ENCODE measurements around the gene COL7A1.
"Not testable (repeated sequence)": the region's sequence is repeated elsewhere in the genome, so short reads cannot be mapped to it uniquely, and the experiment has no call there.

COL7A1 gene

DNA sequence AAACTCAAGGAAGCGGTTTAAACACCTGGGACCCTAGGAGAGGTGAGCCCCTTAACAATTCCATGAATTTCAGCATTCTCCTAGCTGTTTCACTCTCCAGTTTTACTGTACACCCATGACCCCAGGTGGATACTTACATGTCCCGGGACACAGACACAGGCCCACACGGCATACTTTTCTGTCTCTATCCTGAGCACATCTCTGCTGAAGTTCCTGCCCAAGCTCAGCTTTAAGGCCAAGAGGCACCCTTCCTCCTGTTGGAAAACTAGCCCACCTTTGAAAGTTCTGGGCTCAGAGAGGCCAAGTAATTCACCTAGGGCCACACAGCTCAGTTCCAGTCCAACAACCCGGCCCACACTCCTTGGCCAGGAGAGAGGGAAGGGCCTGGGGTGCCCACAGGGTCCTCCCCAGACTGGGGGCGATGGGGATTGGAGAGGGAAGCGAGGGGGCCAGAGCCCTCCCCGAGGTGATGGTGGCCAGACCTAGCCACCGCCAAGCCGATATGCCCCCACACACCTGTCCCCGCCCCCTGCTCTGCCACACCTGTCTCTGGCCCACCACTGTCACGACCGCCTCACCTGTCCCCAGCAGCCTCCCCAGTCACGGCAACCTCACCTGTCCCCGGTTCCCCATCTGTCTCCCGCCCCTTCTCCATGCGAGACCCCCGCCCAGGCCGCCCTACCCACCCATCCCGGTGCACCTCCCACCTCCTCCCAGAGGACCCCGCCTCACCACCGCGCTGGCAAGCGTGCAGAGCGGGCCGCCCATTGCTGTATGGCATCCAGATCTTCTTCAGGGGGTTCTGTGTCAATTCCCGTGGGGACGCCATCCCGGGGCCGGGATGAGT is 39.0 kb downstream of the COL7A1 start:
- peaks cover 7% of the 10 kb centered on the region for H3K4me1 ChIP-seq (ENCODE audit: control insufficient read depth, insufficient read depth, low read length)

DNA sequence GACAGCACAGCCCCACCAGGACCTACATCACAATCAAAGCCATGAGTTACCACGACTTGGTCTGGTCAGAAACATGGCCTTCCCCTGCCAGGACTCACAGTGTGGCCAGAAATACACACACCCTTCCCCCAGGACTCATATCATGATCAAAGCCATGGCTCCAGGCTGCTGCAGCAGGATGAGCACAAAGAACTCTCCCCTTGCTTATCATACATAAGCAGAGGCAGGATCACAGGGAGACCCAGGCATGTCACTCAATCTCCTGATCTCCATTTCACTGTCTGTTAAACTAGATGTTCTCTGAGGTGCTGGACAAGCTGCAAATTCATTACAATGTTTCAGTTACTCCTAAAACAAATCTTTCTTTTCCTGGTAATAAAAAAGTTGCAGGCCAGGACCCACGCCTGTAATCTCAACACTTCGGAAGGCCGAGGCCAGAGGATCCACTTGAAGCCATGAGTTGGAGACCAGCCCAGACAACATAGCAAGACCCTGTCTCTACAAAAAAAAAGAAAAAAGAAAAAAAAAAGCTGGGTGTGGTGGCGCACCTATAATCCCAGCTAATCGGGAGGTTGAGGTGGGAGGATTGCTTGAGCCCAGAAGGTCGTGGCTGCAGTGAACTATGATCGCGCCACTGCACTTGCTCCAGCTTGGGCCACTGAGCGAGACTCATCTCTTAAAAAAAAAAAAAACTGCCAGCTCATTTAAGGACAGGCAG is 39.7 kb downstream of the COL7A1 start:
- Histone ChIP-seq H3K9me3 (ENCODE audit: control insufficient read depth, insufficient read depth, low read length) (no peaks in the 10 kb centered on the region), H3K4me3 (ENCODE audit: low read depth, low read length) (peak overlapping the region; percentile 90), H3K27me3 (ENCODE audit: control insufficient read depth, insufficient read depth, low read length) (no peaks in the 10 kb centered on the region), H3K9ac (ENCODE audit: low read depth, low read length) (peak overlapping the region; percentile 37), H3K36me3 (ENCODE audit: control insufficient read depth, insufficient read depth, low read length) (peaks cover 6% of the 10 kb centered on the region), H3K4me1 (ENCODE audit: control insufficient read depth, insufficient read depth, low read length) (peaks cover 5% of the 10 kb centered on the region)

More for the DNA sequence above, 39.0 kb downstream of the COL7A1 start:
- no peaks in the 10 kb centered on the region for H3K27me3 ChIP-seq (ENCODE audit: control insufficient read depth, insufficient read depth, low read length)
- H3K36me3 ChIP-seq (ENCODE audit: control insufficient read depth, insufficient read depth, low read length), result peaks cover 6% of the 10 kb centered on the region
- H3K9ac ChIP-seq (ENCODE audit: low read depth, low read length), result peak overlapping the region; percentile 37
- H3K4me3 ChIP-seq (ENCODE audit: low read depth, low read length), result peak overlapping the region; percentile 90
- no peaks in the 10 kb centered on the region for H3K9me3 ChIP-seq (ENCODE audit: control insufficient read depth, insufficient read depth, low read length)

DNA sequence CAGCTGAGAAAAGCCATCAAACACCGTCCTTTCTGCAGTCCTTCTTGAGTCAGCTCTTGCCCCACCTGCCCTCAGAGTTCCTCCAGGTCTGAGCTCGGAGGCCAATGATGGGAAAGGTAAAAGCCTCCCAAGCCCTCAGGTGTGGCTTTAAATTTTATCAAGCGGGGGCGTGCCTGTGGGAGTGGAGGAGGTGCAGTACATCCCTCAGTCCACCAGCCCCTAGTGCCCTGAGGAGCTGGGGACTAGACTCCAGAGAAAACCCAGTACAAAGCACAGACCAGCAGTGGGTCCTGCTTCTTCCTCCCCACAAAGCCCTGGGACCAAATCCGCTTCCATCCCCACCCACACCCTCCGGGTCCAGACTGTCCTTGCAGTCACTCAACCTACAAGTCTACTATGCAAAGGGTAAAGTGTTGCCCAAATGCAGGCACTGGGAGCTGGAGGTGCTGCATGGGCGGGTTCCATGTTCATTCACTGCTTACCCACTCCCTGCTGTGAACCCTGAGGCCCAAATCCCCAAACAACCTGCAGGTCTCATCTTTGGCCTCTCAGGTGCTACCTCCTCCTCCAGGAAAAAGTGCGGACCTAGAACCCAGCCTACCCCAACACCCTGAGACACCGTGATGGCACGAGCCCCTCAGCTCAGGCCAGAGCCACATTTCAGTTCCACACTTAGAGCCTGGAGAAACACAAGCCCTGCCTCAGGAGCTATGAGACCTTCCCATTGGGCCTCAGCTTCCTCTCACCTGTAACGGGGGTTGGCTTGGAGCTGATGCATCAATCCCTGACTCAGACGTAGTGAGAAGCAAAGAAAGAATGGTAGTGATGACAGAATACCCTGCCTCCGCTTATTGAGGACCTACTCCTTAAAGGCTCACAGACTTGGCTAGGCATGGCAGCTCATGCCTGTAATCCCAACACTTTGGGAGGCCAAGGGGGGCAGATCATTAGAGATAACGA is 41.0 kb downstream of the COL7A1 start:
- no peak overlapping the region for H3K4me3 ChIP-seq (ENCODE audit: low read depth, low read length)
- H3K9me3 ChIP-seq (ENCODE audit: control insufficient read depth, insufficient read depth, low read length), result no peaks in the 10 kb centered on the region
- H3K36me3 ChIP-seq (ENCODE audit: control insufficient read depth, insufficient read depth, low read length), result peaks cover 9% of the 10 kb centered on the region
- no peak overlapping the region for H3K9ac ChIP-seq (ENCODE audit: low read depth, low read length)
- peaks cover 2% of the 10 kb centered on the region for H3K4me1 ChIP-seq (ENCODE audit: control insufficient read depth, insufficient read depth, low read length)
- no peaks in the 10 kb centered on the region for H3K27me3 ChIP-seq (ENCODE audit: control insufficient read depth, insufficient read depth, low read length)

DNA sequence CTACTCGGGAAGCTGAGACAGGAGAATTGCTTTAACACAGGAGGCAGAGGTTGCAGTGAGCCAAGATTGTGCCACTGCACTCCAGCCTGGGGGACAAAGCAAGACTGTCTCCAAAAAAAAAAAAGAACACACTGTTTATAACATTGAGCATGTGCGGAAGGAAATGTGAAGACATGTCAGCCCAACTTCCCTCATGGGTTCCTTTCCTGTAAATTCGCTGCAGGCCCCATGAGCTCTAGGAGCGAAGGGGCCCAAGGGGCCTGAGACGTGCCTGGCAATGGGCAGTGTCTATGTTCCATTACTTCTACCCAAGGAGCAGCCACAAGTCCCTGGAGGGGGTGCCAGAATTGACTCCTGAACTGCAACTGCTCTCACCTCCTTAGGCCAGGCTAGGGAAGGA is 41.8 kb downstream of the COL7A1 start:
- peaks cover 12% of the 10 kb centered on the region for H3K36me3 ChIP-seq (ENCODE audit: control insufficient read depth, insufficient read depth, low read length)
- no peak overlapping the region for H3K9ac ChIP-seq (ENCODE audit: low read depth, low read length)
- H3K4me1 ChIP-seq (ENCODE audit: control insufficient read depth, insufficient read depth, low read length), result peaks cover 2% of the 10 kb centered on the region
- H3K27me3 ChIP-seq (ENCODE audit: control insufficient read depth, insufficient read depth, low read length), result no peaks in the 10 kb centered on the region
- no peaks in the 10 kb centered on the region for H3K9me3 ChIP-seq (ENCODE audit: control insufficient read depth, insufficient read depth, low read length)
- H3K4me3 ChIP-seq (ENCODE audit: low read depth, low read length), result no peak overlapping the region

DNA sequence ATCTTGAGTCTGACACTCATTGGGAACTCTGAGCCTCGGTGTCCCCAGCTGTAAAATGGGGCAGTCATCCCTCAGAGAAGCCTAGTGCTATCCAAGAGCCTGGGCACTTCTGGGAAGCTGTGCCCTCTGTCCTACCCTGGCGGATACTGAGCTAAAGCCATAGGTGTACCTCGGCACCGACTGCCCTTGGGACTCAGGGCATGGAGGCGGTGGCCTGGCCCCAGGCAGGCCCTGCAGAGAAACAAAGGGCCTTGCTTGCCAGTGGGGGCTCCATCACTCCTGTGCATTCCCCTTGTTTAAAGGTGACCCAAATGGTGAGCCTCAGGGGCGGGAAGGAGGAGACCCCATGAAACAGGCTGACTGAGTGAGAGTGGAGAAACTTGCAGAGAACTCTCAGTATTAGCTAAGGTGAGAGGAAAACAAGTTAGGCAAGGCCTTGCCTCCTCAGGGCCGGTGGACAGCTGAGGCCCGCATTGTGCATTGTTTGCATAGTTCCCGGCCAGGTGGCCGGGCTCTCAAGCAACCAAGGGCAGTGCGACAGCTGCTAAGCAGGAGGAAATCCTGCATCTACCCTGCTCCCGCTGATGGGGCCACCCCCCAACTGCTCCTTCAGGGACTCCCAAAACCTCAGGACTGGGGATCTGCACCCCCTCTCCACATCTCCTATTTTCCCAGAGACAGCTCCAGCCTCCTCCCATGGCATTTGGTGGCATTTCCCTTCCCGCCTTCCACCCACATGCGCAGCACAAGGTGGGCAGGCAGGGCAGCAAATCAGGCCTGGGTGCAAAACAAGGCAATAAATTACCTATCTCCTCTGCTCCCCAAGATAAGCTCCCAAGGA is 42.8 kb downstream of the COL7A1 start:
- Histone ChIP-seq H3K4me3 (ENCODE audit: low read depth, low read length) (no peak overlapping the region), H3K9me3 (ENCODE audit: control insufficient read depth, insufficient read depth, low read length) (no peaks in the 10 kb centered on the region), H3K36me3 (ENCODE audit: control insufficient read depth, insufficient read depth, low read length) (peaks cover 12% of the 10 kb centered on the region), H3K27me3 (ENCODE audit: control insufficient read depth, insufficient read depth, low read length) (no peaks in the 10 kb centered on the region), H3K4me1 (ENCODE audit: control insufficient read depth, insufficient read depth, low read length) (peaks cover 2% of the 10 kb centered on the region), H3K9ac (ENCODE audit: low read depth, low read length) (no peak overlapping the region)

DNA sequence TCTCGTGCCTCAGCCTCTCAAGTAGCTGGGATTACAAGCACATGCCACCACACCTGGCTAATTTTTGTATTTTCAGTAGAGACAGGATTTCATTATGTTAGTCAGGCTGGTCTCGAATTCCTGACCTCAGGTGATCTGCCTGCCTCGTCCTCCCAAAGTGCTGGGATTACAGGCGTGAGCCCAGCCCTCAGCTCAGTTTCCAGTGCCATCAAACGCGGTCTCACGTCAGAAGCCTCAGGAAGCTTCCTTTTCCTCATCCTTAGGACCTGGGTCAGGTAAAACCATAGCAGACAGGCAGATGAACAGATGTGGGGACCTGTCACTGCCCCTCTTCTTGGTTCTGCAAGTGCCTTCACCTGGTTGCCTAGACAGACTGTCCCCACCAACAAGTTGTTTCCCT is 43.5 kb downstream of the COL7A1 start:
- H3K9me3 ChIP-seq (ENCODE audit: control insufficient read depth, insufficient read depth, low read length); H3K4me1 ChIP-seq (ENCODE audit: control insufficient read depth, insufficient read depth, low read length); H3K4me3 ChIP-seq (ENCODE audit: low read depth, low read length); H3K9ac ChIP-seq (ENCODE audit: low read depth, low read length); H3K27me3 ChIP-seq (ENCODE audit: control insufficient read depth, insufficient read depth, low read length): not testable (repeated sequence)
- peaks cover 16% of the 10 kb centered on the region for H3K36me3 ChIP-seq (ENCODE audit: control insufficient read depth, insufficient read depth, low read length)

DNA sequence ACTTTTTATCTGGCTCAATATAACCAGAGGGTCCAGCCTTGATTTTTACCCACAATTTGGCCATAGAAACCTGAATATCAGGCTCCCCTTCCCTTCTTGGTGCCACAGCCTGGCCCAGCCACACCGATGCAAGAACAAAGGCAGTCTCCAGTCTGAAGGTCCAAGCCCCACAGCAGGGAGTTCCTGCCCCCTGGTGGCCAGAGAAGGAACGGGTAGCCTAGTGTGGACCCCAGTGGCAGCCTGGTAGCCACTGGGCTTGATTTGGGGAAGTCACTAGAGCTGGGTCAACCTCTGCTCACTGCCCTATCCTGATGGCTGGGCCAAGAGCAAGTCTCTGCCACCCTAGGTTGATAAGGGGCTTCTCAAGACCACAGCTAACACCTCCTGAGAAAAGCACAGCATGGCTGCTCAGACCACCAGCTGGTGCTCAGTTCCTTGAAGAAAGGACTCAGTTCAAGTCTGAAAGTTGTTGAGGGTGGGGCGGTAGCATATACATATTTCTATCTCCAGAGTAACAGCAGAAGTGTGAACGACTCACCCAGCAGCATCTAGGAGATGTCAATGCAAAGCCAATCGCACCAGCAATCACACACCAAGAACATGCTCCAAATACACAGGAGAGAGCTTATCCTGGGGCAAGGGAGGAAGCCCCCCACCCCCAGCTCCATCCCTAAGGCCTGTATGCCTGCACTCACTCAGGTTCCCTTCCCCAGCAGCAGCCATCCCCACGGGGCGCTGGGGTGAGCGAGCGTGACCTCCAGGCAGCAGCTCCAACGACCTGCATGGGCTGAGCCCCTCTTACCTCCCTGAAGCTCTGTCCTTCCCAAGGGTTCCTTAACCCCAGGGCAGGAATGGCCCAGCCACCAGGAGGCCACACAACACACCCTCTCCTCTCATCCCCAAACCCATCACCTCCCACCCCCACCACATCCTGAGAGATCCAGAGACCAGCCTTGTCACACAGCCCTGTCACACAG is 46.1 kb downstream of the COL7A1 start:
- H3K27me3 ChIP-seq (ENCODE audit: control insufficient read depth, insufficient read depth, low read length), result no peaks in the 10 kb centered on the region
- H3K36me3 ChIP-seq (ENCODE audit: control insufficient read depth, insufficient read depth, low read length), result peaks cover 22% of the 10 kb centered on the region
- no peak overlapping the region for H3K4me3 ChIP-seq (ENCODE audit: low read depth, low read length)
- H3K4me1 ChIP-seq (ENCODE audit: control insufficient read depth, insufficient read depth, low read length), result no peaks in the 10 kb centered on the region
- no peak overlapping the region for H3K9ac ChIP-seq (ENCODE audit: low read depth, low read length)
- no peaks in the 10 kb centered on the region for H3K9me3 ChIP-seq (ENCODE audit: control insufficient read depth, insufficient read depth, low read length)

DNA sequence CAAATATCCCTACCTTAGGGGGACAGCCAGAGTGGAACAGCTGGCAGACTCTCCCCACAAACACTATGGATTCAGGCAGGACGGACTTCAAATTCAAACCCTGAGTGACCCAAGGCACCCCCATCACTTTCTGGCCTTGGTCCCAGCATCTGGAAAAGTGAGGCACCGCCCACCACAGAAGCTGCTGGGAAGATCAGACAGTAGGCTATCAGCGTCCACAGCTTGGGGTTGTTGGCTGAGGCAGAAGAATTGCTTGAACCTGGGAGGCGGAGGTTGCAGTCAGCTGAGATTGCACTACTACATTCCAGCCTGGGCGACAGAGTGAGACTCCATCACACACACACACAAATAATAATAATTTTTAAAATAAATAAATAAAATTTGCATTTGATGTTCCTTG is 47.0 kb downstream of the COL7A1 start:
- no peak overlapping the region for H3K9ac ChIP-seq (ENCODE audit: low read depth, low read length)
- H3K4me3 ChIP-seq (ENCODE audit: low read depth, low read length), result no peak overlapping the region
- no peaks in the 10 kb centered on the region for H3K27me3 ChIP-seq (ENCODE audit: control insufficient read depth, insufficient read depth, low read length)
- H3K4me1 ChIP-seq (ENCODE audit: control insufficient read depth, insufficient read depth, low read length), result no peaks in the 10 kb centered on the region
- H3K36me3 ChIP-seq (ENCODE audit: control insufficient read depth, insufficient read depth, low read length), result peaks cover 22% of the 10 kb centered on the region
- H3K9me3 ChIP-seq (ENCODE audit: control insufficient read depth, insufficient read depth, low read length), result no peaks in the 10 kb centered on the region

DNA sequence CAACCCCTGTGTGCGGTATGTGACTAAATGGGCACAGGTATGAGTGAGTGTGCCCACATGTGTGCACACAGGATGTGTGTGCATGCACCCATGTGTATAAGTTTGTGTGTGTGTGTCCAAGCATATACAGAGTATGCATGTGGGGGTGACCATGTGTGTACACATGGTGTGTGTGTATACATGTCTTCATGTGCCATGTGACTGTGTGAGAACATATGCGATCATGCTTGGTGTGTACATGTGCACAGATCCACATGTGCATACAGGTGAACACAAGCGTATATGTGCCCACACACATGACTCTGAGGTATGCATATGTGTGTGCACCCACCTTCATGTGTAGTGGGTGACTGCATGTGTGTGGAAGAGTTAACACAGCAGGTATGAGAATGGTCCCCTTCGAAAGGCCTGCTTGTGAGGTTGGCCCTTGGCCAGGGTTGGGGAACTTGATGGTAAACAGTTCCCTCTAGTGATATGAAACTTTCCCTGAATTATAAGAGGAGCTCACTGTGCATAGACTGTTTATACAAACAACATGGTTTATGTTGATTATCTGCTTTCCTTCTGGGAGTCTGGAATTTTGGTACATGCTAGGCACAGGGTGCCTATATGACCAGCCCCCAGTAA is 48.8 kb downstream of the COL7A1 start:
- Histone ChIP-seq H3K4me3 (ENCODE audit: low read depth, low read length) (no peak overlapping the region), H3K27me3 (ENCODE audit: control insufficient read depth, insufficient read depth, low read length) (no peaks in the 10 kb centered on the region), H3K36me3 (ENCODE audit: control insufficient read depth, insufficient read depth, low read length) (peaks cover 16% of the 10 kb centered on the region), H3K4me1 (ENCODE audit: control insufficient read depth, insufficient read depth, low read length) (no peaks in the 10 kb centered on the region), H3K9ac (ENCODE audit: low read depth, low read length) (no peak overlapping the region), H3K9me3 (ENCODE audit: control insufficient read depth, insufficient read depth, low read length) (no peaks in the 10 kb centered on the region)

DNA sequence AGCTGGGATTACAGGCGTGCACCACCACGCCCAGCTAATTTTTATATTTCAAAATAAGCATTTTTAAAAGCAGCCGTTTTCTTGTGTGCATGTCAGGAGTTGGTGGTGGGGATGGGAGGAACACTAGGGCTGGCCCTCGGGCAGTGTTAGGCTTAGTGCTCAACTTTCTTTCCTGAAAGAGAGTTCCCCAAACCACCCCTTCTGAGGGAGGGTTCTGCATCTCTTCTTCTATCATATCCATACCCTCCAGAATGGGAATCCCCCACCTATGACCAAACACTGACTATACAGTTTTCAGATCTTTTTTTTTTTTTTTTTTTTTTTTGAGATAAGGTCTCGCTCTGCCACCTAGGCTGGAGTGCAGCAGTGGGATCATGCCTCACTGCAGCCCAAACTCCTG is 51.0 kb downstream of the COL7A1 start:
- no peaks in the 10 kb centered on the region for H3K9me3 ChIP-seq (ENCODE audit: control insufficient read depth, insufficient read depth, low read length)
- H3K27me3 ChIP-seq (ENCODE audit: control insufficient read depth, insufficient read depth, low read length), result no peaks in the 10 kb centered on the region
- no peak overlapping the region for H3K9ac ChIP-seq (ENCODE audit: low read depth, low read length)
- peaks cover 17% of the 10 kb centered on the region for H3K36me3 ChIP-seq (ENCODE audit: control insufficient read depth, insufficient read depth, low read length)
- no peaks in the 10 kb centered on the region for H3K4me1 ChIP-seq (ENCODE audit: control insufficient read depth, insufficient read depth, low read length)
- H3K4me3 ChIP-seq (ENCODE audit: low read depth, low read length), result no peak overlapping the region

All from iPS-15b (cell line).